Stimulated activated CD8-positive, alpha-beta memory T cell treated with anti-CD3 and anti-CD28 coated beads, Interleukin-12 subunit alpha, Interleukin-12 subunit beta, amount 100 ng/mL, for 1 hour (primary cell): ENCODE measurements around the gene FANCI.

Source experiments
- DNase-seq: peaks from one replicate; pipeline ENCODE4 v3.0.0-alpha.2; 2020; ENCODE audit warnings: low read depth

FANCI gene

DNA sequence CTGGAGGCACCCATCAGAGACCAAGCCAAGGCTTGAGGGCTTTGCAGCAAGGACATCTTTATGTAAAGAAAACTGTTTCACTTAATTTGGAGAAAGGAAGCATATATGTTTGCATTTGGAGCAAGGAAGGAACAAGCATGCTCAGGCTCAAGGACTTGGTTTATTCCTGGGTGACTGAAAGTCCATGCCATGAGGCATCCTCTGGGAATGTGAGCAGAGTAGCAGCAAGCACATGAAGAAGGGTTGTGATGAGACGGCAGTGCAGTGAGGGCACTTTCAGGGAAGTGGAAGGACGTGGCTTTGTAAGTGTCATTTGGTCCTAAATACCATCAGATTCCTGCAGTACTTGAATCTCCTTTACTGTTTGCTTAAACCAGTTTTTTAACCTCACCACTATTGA lies 64.0 kb downstream of the FANCI start:
- no peak for DNase-seq

- DNase-seq: no peak
Measured at GRCh38 chr15:89308236-89308635, 64.5 kb downstream of the FANCI start.

DNA sequence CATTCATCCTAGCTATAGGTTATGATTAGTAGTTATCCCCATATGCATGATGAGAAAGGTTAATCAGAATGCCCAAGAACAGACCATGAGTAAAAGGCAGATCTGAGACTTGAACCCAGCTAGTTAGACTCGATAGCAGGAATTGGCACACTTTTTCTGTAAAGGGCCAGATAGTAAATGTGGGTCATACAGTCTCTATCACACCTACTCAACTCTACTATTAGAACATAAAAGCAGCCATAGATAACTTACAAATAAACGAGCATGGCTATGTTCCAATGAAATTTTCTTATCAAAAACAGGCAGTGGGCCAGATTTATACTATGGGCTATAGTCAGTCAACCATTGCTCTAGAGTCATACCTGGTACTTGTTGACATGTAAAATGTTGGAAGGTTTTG lies 66.2 kb downstream of the FANCI start:
- no peak for DNase-seq

GRCh38 chr15:89315375-89315929 lies 71.7 kb downstream of the FANCI start:
- DNase-seq: no peak

DNA sequence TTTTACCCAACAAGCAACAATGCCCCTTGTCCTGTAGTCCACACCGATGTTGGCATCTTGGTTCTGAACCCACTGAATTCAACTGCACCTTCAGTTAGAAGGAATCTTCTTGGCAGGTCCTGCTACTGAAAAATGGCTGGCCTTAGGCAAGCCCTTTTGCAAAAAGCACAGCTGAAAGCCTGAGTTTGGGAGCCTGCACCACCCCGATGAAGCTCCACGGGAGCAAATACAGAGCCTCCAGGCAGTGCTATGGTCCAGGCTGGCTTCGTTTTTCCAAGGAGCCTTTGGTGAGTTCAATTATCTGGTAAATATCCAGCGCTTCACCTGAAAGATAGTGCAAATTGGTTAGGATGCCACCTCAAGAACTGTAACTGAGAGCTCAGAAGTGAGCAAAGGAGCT lies 72.7 kb downstream of the FANCI start:
- no peak for DNase-seq

DNA sequence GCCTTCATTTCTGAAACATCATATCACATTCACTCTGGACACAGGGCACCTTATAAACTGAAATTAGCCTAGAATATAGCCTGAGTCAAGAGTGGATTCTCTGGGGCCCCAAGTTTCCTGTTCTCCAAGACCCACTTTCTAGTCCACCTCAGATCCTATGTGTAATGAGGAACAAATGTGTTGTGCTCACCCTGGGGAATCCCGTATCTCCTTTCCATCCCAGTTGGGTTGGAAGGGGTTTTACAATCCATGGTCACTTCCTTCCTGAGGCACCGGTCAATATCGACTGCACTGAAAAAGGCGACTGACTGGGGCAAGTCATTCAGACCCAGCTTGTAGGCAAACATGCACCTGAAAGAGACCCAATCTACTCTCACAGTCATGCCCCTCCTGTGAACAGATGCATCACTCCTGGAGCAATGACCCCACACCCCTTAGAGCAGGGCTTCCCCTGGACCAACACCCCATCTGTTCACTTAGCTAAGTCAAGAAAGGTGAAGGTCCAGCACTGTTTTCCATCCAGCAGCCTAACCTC lies 73.5 kb downstream of the FANCI start:
- no peak for DNase-seq

- no peak for DNase-seq
Measured at GRCh38 chr15:89319678-89320077, 75.9 kb downstream of the FANCI start.

DNA sequence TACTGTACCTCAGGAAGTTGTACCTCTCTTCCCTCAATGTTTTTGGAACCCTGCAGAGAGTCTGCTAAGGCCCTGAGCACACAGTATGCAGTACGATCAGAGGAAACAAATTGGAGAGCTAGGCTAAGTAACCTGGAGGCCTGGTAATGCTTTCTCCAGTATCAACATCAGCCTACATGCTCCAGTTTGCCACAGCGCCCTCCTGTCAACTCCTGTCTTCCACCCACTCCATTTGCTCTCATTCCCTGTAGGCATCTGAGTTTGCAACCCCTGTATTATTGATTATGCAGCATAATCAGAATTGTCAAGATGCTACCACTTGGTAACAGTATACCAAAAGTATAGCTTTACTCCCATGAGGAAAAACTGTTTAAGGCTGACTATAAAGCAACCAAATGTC lies 76.4 kb downstream of the FANCI start:
- DNase-seq: no peak

DNA sequence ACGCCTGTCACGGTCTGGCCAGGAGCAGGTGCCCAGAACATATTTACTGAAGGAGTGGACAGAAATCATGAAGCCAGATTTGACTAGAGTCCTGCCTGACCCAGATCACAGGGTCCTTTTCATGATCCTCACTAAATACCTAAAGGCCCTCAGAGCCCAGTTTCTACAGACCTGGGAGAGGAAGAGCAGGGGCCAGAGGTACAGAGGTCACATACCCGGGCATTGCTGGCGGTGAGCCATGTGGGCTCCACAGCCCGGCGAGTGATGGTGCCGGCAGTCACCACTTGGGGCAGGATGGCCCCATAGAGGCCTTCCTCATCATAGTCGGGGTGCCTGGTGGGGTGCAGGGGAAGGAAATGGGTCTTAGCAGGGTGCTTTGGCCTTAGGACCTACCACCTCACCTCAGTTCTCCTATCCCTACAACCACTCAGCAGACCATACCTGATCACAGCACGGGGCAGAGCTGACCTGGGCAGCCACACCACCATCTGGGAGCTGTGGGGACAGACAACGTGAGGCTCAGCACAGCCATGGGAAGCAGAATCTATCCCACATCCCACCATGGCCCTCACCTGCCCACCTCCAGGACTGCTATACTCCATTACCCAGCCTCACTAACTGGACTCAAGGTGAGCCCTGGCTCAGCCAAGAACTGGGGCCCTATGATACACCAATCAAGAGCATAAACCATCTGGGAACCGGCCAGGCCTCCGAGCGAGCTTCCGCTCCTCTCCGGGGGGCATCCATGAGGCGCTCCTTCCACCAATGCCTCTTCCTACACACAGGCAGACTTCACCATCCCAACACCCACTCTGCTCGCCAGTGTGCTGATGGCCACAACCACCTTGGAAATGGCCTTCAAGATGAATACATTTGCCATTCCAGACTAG lies 78.0 kb downstream of the FANCI start:
- DNase-seq: no peak

DNA sequence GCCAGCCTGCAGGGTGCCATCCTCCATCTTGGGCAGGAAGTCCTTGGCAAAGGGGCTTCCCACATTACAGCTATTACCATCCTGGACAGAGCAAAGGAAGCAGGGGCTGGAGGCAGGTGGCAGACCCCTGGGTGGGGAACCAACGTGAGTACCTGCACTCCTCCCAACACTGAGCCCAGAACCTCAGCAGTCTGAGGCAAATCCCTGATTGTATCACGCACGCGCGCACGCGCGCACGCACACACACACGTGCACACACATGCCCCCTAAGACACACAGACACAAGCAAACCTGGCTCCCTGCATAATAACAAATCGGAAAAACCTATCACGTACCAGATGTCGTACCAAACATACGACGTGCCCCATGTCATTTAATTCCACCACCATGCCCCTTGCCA lies 79.0 kb downstream of the FANCI start:
- DNase-seq: no peak

- DNase-seq: no peak
Measured at GRCh38 chr15:89323825-89324224, 80.0 kb downstream of the FANCI start.

DNA sequence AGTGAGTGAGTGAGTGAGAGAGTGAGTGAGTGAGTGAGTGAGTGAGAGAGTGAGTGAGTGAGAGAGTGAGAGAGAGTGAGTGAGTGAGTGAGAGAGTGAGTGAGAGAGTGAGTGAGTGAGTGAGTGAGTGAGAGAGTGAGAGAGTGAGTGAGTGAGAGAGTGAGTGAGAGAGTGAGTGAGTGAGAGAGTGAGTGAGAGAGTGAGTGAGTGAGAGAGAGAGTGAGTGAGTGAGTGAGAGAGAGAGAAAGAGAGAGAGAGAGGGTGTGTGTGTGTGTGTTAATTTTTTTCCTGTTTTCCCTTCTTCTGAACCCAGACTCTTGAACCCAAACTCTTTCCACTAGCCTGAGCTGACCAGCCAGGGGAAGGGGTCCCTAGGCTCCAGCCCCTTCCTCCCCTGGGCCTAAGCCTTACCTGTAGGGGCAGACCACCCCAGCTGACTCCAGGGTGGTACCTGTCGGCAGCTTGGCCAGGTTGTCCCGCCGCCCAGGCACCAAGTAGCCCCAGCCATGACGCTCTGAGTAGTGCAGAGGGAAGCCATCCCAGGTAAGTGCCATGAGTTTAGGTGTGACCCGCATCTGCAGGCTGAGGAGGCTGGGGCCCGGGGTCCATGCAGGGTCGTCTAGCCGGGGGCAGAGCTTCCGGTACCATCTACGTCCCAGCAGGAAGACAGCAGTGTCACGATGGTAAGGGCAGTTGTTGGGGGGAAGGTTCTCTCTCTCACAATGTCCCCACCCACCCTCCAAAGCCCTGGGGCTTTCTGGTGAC lies 81.4 kb downstream of the FANCI start:
- DNase-seq: no peak

GRCh38 chr15:89326316-89326715 lies 82.5 kb downstream of the FANCI start:
- no peak for DNase-seq

DNA sequence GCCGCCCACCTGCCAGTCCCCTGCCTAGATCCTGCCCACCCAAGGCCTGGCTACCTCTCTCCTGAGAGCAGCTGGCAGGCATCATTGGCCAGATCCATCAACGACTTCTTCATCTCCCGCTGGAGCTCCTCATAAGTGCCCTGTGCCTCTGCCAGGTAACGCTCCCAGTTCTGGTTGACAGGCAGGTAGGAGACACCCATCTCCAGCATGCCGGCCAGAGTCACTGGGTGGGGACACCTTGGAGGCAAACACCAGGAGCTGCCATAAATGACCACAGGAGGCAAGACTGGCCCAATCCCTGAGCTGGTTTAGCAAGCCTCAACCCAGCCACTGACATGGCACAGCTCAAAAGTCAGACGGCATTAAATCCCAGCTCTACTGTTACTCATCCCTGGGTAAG lies 83.3 kb downstream of the FANCI start:
- no peak for DNase-seq

DNA sequence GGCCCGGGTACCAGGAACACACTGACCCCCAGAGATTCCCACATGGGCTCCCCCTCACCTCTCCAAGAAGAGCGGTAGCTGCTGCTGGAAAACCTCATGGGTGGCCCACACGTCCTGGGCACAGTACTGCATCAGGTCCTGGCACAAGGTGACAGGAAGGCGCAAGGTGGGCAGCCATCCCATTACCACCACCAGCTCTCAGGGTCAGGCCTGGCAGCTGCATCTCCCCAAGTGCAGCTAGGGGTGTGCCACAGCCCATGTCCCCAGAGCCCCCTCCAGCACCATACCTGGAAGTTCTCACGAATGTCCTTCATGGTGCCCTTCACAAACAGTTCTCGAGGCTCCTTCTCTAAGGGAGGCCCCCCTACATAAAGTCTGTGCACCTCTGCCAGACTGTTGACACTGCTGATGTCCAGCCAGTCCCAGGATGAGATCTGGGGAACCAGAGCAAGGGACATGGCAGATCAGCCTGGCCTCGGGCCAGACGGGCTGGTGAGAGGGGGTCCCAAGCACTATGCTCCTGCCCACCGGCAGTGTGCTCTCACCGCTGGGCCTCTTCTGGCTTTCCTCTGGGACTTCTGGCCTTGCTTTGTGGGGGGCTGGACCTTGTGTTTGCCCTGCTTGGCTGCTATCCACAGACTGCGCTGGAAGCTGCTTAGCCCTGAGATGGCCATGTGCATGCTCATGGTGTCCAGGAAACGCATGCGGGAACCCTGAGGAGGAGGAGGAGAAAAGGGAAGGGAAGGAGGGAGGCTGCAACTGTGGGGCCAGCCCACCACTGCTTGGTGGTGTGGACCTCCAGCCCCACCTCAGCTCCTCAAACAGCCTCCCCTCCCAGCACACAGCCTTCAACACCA lies 84.8 kb downstream of the FANCI start:
- DNase-seq: no peak

GRCh38 chr15:89329329-89330084 lies 85.7 kb downstream of the FANCI start:
- DNase-seq: peak; percentile 5

- no peak for DNase-seq
Measured at GRCh38 chr15:89330119-89330518, 86.3 kb downstream of the FANCI start.

- DNase-seq: no peak
Measured at GRCh38 chr15:89330881-89331595, 87.3 kb downstream of the FANCI start.

GRCh38 chr15:89332446-89332845 lies 88.7 kb downstream of the FANCI start:
- no peak for DNase-seq
